ENCODE measurements around the gene SLC9A8.

DNA sequence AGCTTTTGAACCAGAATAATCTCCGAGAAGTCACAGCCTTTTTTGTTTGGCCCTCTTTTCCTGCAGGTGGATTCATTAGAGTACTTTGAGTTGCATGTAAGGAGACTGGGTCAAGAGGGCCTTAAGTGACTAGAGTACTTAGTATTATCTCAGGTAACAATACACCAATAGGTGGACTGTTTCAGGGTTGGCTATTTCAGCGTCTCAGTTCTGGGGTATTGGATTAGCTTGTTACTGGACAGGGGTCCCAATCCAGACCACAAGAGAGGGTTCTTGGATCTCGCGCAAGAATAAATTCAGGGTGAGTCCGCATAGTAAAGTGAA is 47.3 kb upstream of the SLC9A8 start:
- TF ChIP-seq, protein P1, sequence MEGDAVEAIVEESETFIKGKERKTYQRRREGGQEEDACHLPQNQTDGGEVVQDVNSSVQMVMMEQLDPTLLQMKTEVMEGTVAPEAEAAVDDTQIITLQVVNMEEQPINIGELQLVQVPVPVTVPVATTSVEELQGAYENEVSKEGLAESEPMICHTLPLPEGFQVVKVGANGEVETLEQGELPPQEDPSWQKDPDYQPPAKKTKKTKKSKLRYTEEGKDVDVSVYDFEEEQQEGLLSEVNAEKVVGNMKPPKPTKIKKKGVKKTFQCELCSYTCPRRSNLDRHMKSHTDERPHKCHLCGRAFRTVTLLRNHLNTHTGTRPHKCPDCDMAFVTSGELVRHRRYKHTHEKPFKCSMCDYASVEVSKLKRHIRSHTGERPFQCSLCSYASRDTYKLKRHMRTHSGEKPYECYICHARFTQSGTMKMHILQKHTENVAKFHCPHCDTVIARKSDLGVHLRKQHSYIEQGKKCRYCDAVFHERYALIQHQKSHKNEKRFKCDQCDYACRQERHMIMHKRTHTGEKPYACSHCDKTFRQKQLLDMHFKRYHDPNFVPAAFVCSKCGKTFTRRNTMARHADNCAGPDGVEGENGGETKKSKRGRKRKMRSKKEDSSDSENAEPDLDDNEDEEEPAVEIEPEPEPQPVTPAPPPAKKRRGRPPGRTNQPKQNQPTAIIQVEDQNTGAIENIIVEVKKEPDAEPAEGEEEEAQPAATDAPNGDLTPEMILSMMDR (IDR thresholded peaks at IDR 0.05), result no peak
- TF ChIP-seq, protein P2, sequence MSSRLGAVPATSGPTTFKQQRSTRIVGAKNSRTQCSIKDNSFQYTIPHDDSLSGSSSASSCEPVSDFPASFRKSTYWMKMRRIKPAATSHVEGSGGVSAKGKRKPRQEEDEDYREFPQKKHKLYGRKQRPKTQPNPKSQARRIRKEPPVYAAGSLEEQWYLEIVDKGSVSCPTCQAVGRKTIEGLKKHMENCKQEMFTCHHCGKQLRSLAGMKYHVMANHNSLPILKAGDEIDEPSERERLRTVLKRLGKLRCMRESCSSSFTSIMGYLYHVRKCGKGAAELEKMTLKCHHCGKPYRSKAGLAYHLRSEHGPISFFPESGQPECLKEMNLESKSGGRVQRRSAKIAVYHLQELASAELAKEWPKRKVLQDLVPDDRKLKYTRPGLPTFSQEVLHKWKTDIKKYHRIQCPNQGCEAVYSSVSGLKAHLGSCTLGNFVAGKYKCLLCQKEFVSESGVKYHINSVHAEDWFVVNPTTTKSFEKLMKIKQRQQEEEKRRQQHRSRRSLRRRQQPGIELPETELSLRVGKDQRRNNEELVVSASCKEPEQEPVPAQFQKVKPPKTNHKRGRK (CRISPR knock-in tag; IDR thresholded peaks at IDR 0.05; ENCODE audit: borderline replicate concordance), result no peak
